ENCODE results near the gene TSPYL2. TPM values are rescaled to one million over a fixed set of nuclear protein-coding genes. Genes with fewer than 3 reads are reported as not detected.

The TSPYL2 gene
- total RNA-seq, 2 donors from 2014 or later = 34.3 to 250 TPM

DNA sequence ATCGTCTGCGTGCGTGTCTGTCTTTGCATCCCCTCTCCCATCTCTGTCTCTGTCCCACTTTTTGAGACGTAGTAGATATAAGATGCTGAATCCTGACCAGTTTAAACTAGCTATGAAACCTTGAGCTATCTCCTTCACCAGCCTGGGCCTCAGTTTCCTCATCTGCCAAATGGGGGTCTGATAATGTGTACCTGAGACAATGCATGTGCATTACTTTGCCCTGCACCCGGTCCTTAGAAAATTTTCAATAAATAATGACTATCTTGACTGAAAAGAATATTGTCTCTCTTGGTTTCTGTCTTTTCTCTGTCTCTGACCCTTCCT is 12.4 kb downstream of the TSPYL2 start:
- Histone ChIP-seq H3K4me1 (replicated peaks) (no peaks in the 10 kb centered on the region), H3K27me3 (replicated peaks; ENCODE audit: insufficient read depth) (no peaks in the 10 kb centered on the region), H3K9me3 (no peaks in the 10 kb centered on the region), H3K36me3 (no peaks in the 10 kb centered on the region), H3K4me3 (peak overlapping the region; percentile 50 to 54), H3K27ac (peak overlapping the region; percentile 84)
- no peak for DNase-seq (ENCODE audit: low spot score)
- 0% methylated on average over 5 of the region's 5 CpGs for WGBS
- TF ChIP-seq POLR2AphosphoS5 (IDR thresholded peaks at IDR 0.05) (no peak), POLR2A (IDR thresholded peaks at IDR 0.05) (no peak)
- TF ChIP-seq, protein P1, sequence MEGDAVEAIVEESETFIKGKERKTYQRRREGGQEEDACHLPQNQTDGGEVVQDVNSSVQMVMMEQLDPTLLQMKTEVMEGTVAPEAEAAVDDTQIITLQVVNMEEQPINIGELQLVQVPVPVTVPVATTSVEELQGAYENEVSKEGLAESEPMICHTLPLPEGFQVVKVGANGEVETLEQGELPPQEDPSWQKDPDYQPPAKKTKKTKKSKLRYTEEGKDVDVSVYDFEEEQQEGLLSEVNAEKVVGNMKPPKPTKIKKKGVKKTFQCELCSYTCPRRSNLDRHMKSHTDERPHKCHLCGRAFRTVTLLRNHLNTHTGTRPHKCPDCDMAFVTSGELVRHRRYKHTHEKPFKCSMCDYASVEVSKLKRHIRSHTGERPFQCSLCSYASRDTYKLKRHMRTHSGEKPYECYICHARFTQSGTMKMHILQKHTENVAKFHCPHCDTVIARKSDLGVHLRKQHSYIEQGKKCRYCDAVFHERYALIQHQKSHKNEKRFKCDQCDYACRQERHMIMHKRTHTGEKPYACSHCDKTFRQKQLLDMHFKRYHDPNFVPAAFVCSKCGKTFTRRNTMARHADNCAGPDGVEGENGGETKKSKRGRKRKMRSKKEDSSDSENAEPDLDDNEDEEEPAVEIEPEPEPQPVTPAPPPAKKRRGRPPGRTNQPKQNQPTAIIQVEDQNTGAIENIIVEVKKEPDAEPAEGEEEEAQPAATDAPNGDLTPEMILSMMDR (IDR thresholded peaks at IDR 0.05) = no peak
- intact Hi-C loops (cut with DNase I) = no loop called here

DNA sequence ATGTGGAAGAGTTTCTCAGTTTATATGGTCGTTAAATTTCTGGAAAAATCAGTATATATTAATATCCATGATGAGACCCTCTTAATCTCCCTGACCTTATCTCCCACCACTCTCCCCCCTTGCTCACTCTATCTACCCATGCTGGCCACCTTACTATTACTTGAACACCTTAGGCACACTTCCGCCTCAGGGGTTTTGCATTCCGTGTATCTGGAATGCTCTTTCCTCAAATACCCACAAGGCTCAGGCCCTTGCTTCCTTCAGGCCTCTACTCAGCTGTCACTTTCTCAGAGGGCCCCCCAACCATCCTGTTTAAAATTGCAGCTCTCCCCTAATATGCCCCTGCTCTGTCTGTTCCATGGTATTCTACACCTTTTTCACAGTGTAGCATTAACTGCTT is 13.6 kb downstream of the TSPYL2 start:
- no peak overlapping the region for H3K4me3 ChIP-seq
- no peaks in the 10 kb centered on the region for H3K27me3 ChIP-seq (replicated peaks; ENCODE audit: insufficient read depth)
- no peaks in the 10 kb centered on the region for H3K9me3 ChIP-seq
- no peaks in the 10 kb centered on the region for H3K4me1 ChIP-seq (replicated peaks)
- intact Hi-C loops (cut with DNase I) = no loop called here
- WGBS = 74% methylated on average over 3 of the region's 3 CpGs
- TF ChIP-seq, protein P1 (IDR thresholded peaks at IDR 0.05) = no peak
- TF ChIP-seq POLR2AphosphoS5 (IDR thresholded peaks at IDR 0.05) = no peak
- no peak for TF ChIP-seq POLR2A (IDR thresholded peaks at IDR 0.05)
- no peaks in the 10 kb centered on the region for H3K36me3 ChIP-seq
- no peak for DNase-seq (ENCODE audit: low spot score)
- H3K27ac ChIP-seq = no peak overlapping the region

DNA sequence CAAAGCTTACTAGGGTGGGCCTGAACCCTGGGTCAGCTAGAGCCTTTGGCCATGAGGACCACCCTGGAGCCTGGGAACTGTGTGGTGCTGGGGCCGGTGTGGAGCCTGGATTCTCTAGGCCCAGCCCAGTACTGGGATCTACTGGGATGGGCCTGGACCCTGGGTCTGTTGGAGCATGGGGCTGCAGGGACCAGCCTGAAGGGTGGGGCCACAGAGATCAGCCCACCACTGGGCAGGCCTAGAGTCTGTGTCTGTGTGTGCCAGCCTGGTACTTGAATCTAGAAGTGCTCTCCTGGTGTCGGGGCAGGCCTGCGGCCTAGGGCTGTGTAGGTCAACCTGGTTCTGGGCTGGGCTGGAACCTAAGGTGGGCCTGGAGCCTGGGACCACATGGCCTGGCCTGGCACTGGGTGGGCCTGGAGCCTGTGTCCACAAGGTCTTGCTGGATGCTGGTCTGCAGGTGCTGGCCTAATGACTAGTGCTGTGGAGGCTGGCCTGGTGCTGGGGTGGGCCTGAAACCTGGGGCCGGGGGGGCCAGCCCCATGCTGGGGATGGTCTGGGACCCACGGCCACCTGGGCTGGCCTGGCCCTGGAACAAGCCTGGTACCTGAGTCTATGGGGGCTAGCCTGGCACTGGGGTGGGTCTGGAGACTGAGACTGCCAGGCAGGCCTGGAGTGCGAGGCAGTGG is 32.8 kb downstream of the TSPYL2 start:
- Histone ChIP-seq H3K4me3 (no peak overlapping the region), H3K27ac (peak overlapping the region in 1 of 2 donors; percentile 35), H3K27me3 (replicated peaks; ENCODE audit: insufficient read depth) (no peaks in the 10 kb centered on the region), H3K9me3 (no peaks in the 10 kb centered on the region), H3K36me3 (no peaks in the 10 kb centered on the region), H3K4me1 (replicated peaks) (no peaks in the 10 kb centered on the region)
- no peak for DNase-seq (ENCODE audit: low spot score)
- TF ChIP-seq, protein P1 (IDR thresholded peaks at IDR 0.05) = no peak
- no peak for TF ChIP-seq POLR2AphosphoS5 (IDR thresholded peaks at IDR 0.05)
- TF ChIP-seq POLR2A (IDR thresholded peaks at IDR 0.05) = no peak
- 91% methylated on average over 4 of the region's 6 CpGs for WGBS
- intact Hi-C loops (cut with DNase I) = no loop called here

DNA sequence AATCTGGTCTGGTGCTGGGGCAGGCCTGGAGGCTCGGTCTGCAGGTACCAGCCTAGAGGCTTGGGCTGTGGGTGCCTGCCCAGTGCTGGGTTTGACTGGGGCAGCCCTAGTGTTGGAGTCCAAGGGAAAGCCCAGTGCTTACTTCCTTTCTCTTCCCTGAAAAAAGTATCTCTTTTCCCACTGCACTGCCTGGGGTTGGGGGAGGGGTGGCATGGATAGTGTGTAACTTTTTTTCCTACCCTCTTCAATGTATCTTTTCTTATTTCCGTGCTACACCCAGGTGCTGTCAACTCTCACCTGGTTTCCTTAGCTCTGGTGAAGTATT is 33.3 kb downstream of the TSPYL2 start:
- no peak overlapping the region for H3K4me3 ChIP-seq
- peak overlapping the region; percentile 35 to 51 for H3K27ac ChIP-seq
- no peaks in the 10 kb centered on the region for H3K4me1 ChIP-seq (replicated peaks)
- 65% methylated on average over 1 of the region's 2 CpGs for WGBS
- no peaks in the 10 kb centered on the region for H3K9me3 ChIP-seq
- intact Hi-C loops (cut with DNase I) = no loop called here
- no peak for DNase-seq (ENCODE audit: low spot score)
- no peaks in the 10 kb centered on the region for H3K36me3 ChIP-seq
- H3K27me3 ChIP-seq (replicated peaks; ENCODE audit: insufficient read depth) = no peaks in the 10 kb centered on the region
- no peak for TF ChIP-seq POLR2AphosphoS5 (IDR thresholded peaks at IDR 0.05)
- TF ChIP-seq, protein P1 (IDR thresholded peaks at IDR 0.05) = no peak
- no peak for TF ChIP-seq POLR2A (IDR thresholded peaks at IDR 0.05)

DNA sequence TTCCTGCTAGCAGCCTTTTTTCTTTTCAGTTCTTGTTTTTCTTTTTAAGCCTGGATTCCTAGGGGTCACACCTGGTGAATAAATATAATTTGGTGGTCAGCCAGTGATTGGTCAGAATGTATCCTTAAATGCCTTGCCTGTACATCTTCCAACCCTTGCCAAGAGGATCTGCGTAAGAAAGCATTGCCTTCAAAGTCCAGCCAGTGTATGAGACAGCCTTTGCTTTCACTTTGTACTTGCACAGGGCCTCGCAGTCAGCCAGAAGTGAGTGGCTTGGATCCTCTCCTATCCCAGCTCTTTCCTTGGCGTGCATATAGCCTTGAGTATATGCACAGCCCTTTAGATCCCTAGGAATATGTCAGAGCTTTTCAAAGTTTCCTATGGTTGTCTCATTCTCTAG is 33.9 kb downstream of the TSPYL2 start:
- 27% methylated on average over 2 of the region's 3 CpGs for WGBS
- Histone ChIP-seq H3K4me1 (replicated peaks) (no peaks in the 10 kb centered on the region), H3K36me3 (no peaks in the 10 kb centered on the region), H3K9me3 (no peaks in the 10 kb centered on the region), H3K4me3 (no peak overlapping the region), H3K27ac (peak overlapping the region; percentile 35 to 51), H3K27me3 (replicated peaks; ENCODE audit: insufficient read depth) (no peaks in the 10 kb centered on the region)
- TF ChIP-seq, protein P1 (IDR thresholded peaks at IDR 0.05) = no peak
- TF ChIP-seq POLR2A (IDR thresholded peaks at IDR 0.05) (no peak), POLR2AphosphoS5 (IDR thresholded peaks at IDR 0.05) (no peak)
- no peak for DNase-seq (ENCODE audit: low spot score)
- intact Hi-C loops (cut with DNase I) = no loop called here

Measured in prostate gland (tissue), 2 donors.